ENCODE measurements around the gene CEACAM3. TPM values are rescaled to one million over a fixed set of nuclear protein-coding genes. Genes with fewer than 3 reads are reported as not detected.
"Not testable (repeated sequence)": the region's sequence is repeated elsewhere in the genome, so short reads cannot be mapped to it uniquely, and the experiment has no call there.

Gene CEACAM3
- not detected in 2 replicates for total RNA-seq (2014; rRNA removed; shearing (Covaris generic))
- not detected in 2 replicates for polyA plus RNA-seq (2014; cell fraction: nucleus; rRNA removed)

DNA sequence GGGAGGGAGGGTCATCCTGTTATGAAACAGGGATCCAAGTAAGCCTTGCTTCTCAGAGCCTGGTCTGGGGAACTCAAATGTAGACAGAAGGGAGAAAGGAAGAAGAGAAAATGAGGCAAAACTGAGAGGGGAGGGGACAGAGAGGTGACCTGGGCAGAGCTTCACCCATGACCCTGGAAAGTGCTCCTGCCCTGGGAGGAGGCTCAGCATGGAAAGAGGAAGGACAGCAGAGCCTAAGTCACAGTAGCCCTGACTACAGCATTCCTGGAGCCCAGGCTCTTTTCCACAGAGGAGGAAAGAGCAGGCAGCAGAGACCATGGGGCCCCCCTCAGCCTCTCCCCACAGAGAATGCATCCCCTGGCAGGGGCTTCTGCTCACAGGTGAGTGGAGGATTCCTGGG lies at the start of gene CEACAM3:
TSS of gene CEACAM3 (plus strand) at position 226 of the 400 bp plus-strand sequence. CDS start at position 317, 91 bp downstream.
- no peak for DNase-seq (ENCODE audit: extremely low read depth, low read depth)

DNA sequence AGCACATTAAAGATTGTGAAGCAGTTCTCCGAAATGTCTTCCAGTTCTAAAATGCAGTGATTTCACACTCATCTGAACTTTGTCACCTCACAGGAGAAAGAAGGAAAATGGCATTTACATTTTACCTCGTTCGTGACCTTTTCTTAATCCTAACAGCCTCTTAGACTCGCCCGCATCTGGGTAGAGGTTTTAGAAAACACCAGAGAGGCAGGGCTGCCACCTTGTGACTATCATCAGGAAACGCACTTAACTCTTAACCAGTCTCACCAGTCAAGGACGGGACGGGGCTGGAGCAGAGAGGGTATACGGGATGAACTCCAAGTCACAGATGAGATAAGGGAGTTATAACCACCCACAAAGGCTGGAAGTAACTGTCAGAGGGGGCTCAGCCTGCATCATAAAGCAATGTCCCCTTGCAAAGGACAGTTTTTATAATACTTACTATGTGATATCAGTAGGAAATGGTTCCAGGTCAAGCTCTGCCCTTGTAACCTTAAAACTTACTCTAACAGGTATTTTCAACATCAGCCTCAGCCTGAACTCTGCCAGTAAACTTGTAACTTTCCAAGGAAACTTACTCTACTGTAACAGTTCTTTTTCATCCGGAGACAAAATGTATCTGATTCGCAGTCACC lies 49.7 kb upstream of the CEACAM3 start:
- DNase-seq (ENCODE audit: extremely low read depth, low read depth) = peak; percentile 32

DNA sequence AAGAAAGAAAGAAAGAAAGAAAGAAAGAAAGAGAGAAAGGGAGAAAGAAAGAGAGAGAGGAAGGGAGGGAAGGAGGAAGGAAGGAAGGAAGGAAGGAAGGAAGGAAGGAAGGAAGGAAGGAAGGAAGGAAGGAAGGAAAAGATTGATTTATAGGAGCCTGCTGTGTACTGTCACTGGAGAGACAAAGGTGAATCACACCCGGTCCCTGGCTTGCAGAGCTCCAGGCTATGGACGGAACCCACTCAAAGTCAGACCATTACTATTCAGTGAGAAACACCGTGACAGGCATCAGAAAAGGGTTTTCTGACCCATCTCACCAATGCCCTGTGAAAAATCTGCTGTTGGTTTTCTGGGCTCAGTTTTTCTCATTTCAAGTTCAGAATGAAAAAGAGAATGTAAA lies 48.4 kb upstream of the CEACAM3 start:
- no peak for DNase-seq (ENCODE audit: extremely low read depth, low read depth)

DNA sequence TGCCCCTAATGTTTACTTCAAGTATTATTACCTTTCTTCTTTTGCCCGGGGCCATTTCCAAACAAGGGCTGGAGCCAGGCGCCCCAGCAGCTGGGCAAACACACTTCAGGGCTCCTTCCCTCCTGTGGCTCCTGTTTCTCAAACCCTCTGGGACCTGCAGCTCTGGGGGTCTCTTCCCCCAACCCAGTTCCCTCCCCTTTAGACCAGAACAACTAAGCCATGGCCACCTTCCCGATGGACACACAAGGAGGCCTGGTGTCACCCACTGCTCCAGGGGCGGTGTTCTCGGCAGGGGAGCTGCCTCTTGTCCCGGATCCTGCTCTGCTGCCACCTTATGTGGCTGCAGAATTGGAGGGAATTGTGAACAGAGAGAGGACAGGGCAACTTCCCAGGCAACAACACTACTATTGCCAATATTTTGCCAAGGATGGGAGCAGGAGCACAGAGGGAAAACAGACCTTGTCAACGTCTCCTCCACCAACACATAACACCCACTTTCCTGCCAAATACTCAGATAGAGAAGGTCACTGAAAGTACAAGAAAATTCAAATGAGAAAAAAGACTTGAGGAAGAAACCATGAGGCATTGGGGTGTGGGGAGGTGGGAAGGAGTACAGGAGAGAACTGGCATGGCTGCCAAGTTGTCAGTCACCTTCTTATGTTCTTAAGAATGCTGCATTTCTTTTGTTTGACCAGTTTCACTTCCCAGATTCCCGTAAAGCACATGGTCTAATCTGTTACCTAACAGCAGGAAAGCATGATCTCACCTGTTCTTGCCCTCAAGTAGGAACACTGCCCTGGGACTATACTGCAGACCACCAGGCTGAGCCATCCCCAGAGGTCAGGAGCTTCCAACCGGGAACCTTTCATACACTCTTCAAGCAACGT lies 45.9 kb upstream of the CEACAM3 start:
- not testable (repeated sequence) for DNase-seq (ENCODE audit: extremely low read depth, low read depth)

DNA sequence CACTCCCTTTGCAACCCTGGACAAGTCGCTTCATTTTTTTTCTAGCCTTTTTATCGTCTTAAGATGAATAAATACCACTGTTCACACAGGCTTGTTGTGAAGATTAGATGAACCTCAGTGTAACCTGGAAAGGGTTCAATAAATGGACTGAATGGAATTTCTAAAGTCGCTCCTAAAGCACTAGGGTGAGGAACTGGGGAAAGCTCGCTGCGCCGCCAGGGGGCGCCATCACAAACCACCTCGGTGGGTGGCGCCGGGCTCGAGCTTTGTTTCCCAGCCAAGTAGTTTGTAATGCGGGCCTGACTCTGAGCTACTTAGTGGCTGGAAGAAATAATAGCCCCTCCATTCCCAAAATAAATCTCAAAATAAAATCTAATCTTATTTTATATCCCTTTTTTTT lies 43.2 kb upstream of the CEACAM3 start:
- DNase-seq (ENCODE audit: extremely low read depth, low read depth) = peak; percentile 14

DNA sequence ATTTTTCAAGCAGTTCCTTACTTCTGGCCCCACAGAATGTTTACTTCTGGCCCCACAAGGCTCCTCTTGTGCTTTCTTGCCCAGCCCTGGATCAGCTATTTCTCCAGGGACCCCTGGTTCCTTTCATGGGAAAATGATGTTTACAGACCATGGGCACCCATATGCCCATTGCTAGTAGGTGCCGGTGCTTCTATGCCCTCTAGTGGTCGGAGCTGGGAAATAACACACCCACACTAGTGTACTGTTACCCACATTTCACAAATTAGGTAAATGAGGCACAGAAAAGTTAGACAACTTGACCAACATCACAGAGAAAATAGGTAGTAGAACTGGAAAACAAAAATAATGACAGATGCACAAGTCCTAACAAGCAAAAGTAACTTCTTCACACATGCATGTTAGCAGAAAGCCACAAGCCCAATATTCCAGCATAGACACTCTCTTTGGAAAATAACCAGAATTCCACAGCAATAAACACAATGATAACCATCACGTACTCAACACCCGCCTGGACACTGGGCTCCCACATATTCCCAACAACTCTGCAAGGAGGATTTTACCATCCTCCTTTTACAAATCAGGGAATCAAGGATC lies 42.4 kb upstream of the CEACAM3 start:
- peak; percentile 32 for DNase-seq (ENCODE audit: extremely low read depth, low read depth)

DNA sequence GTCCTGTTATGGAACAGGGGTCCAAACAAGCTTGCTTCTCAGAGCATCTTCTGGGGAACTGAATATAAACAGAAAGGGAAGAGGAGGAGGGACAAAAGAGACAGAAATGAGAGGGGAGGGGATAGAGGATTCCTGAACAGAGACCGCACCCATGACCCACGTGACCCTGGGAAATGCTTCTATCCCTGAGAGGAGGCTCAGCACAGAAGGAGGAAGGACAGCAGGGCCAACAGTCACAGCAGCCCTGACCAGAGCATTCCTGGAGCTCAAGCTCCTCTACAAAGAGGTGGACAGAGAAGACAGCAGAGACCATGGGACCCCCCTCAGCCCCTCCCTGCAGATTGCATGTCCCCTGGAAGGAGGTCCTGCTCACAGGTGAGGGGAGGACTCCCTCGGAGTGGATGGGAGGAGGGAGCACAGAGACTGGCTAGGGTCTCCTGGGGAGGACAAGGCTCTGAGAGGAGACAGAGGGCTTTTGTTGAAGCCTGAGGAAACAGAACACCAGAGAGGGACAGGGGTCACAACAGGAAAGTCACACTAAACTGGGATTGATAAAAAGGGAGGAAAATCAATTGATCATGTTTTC lies 41.0 kb upstream of the CEACAM3 start, which contains the start of gene CEACAM6:
TSS of gene CEACAM6 (plus strand) at position 203 of the 586 bp plus-strand sequence. CDS start at position 312, 109 bp downstream.
- DNase-seq (ENCODE audit: extremely low read depth, low read depth) = no peak

DNA sequence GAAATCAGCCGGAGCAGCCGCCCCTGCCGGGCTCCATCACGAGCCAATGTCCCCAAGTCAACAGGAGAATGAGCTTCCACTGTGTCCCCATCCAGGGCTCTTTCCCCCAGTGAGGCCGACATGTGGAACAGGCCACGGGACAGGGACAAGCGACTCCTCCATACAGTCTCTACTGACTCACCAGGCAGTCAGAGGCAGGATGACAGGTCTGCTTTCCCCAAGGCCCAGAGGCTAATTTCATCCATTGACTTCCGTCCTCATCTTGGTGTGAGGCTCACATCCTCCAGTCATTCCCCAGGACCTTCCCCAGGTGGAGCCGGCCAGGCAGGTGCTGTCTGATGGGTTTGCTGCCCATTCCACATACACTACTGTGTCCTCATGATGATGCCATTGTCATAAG lies 37.5 kb upstream of the CEACAM3 start:
- DNase-seq (ENCODE audit: extremely low read depth, low read depth) = no peak

DNA sequence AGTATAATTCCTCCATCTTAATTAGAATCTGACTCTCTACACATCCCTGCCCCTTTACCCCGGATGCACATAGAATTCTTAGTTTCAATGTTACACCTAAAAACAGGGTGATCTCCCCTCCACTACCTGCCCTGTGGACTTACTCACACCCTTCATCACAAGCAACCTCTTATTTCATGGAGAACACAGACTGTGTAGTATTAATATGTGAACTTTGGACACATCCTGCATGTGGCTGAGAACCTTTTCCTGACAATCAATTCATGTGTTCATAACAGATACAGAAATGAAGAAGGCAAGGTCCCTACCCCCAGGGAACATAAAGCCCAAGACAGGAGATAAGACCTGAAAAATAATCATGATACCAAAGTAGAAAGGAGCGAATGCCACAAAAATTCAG lies 29.3 kb upstream of the CEACAM3 start:
- DNase-seq (ENCODE audit: extremely low read depth, low read depth) = no peak

DNA sequence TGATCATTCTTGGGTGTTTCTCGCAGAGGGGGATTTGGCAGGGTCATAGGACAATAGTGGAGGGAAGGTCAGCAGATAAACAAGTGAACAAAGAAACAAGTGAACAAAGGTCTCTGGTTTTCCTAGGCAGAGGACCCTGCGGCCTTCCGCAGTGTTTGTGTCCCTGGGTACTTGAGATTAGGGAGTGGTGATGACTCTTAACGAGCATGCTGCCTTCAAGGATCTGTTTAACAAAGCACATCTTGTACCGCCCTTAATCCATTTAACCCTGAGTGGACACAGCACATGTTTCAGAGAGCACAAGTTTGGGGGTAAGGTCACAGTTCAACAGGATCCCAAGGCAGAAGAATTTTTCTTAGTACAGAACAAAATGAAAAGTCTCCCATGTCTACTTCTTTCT lies 28.3 kb upstream of the CEACAM3 start:
- DNase-seq (ENCODE audit: extremely low read depth, low read depth) = not testable (repeated sequence)

DNA sequence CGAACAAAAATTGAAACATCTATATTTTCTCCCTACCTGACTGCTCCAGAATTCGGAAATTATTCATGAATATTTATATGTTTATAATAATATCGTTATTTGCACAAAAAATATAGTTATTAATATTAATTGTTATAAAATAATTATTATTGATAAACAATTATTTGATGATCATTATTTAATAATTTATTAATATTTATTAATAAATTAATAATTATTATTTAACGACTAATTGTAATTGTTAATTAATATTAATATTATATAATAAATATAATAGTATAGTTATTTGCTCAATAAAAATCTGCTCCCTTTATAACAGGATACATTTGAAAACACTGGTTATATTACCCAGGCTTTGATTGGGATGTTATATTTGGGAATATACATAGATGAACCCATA lies 26.8 kb upstream of the CEACAM3 start:
- no peak for DNase-seq (ENCODE audit: extremely low read depth, low read depth)

DNA sequence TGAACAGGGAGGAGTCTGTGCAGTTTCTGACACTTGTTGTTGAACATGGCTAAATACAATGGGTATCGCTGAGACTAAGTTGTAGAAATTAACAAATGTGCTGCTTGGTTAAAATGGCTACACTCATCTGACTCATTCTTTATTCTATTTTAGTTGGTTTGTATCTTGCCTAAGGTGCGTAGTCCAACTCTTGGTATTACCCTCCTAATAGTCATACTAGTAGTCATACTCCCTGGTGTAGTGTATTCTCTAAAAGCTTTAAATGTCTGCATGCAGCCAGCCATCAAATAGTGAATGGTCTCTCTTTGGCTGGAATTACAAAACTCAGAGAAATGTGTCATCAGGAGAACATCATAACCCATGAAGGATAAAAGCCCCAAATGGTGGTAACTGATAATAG lies 25.0 kb upstream of the CEACAM3 start:
- DNase-seq (ENCODE audit: extremely low read depth, low read depth) = no peak

DNA sequence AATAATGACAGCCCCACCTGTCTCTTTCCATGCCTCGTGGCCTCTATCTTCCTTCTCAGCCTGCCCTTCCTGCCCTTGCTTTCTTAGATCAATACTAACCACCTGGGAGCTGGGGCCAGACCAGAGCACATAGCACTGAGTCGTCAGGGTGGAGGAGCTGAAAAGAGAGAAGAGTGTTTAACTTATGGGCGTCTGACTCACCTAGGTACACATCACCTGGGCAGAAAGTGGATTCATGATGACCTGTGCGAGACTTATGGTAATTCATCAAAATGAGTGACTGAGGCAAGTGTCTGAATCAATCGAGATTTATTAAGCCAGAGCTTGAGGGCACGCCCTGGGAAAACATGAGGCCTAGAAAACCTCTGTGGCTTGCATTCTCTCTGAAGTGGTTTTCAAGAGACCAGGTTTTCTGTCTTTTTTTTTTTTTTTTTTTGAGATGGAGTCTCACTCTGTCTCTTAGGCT lies 21.8 kb upstream of the CEACAM3 start:
- DNase-seq (ENCODE audit: extremely low read depth, low read depth) = no peak

DNA sequence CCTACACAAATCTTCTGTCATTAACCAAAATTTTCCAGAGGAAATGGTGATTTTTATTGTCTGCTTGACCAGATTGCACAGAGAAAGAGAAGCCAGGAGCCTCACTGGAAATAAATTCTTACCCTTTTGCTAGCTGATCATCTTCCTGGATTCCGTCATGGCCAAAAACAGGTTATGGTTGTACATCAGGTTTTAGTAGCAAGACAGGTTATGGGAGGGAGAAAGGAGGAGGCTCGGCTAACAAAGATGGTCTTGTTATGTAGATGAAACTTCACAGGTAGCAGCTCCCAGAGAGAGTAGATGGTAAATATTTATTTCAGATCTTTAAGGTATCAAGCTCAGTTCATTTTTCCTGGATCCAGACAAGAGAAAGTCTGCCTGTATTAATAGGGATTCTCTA lies 19.7 kb upstream of the CEACAM3 start:
- no peak for DNase-seq (ENCODE audit: extremely low read depth, low read depth)

DNA sequence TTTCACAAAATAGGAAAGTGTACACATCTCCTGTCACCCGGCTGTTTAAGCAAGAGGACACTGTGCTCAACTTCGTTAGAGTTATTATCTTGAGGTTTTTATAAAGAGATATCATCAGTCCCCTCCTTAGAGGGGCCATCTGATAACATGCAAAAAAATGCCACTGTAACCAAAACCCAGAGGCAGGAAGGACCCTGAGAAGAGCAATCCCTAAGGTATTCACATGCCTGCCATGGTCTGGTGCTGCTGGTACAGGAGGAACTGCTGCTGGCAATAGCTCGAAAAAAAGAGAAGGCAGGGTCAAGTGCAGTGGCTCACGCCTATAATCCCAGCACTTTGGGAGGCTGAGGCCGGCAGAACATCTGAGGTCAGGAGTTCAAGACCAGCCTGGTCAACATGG lies 12.8 kb upstream of the CEACAM3 start:
- DNase-seq (ENCODE audit: extremely low read depth, low read depth) = no peak

DNA sequence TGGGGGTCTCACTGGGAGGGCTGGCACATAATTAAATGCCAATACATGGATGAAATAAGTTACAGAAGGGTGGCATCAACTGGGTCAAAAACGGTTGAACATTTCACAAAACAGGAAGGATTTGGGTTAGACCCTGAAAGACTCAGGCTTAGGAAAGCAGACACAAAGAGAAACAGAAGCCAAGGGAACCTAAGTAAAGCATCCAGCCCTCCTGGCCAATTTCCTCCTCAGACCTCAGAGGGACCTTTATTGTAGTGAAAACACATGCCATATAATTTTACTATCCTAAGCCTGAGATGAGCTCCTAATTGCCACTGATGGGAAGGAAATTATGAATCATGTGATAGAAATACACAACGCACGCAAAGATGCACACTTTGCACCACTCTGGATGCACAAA lies 12.1 kb upstream of the CEACAM3 start:
- no peak for DNase-seq (ENCODE audit: extremely low read depth, low read depth)

DNA sequence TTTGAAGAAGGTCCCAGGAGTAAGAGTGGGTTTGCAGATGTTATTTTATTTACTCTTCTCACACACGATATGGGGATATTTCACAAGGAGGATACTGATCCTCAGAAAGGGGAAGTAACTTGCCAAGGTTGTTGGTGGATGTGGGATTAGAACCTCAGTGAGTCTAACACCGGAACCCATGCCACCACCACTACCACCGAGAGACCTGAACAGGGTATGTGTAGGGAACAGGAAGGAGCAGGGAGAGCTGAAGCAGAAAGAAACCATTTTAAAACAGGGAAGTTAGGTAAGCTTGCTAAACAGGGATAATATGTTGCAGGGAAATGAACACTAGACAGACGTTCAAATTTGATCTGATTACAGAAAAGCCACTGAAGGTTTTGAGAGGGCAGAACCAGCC lies 11.6 kb upstream of the CEACAM3 start:
- DNase-seq (ENCODE audit: extremely low read depth, low read depth) = no peak

DNA sequence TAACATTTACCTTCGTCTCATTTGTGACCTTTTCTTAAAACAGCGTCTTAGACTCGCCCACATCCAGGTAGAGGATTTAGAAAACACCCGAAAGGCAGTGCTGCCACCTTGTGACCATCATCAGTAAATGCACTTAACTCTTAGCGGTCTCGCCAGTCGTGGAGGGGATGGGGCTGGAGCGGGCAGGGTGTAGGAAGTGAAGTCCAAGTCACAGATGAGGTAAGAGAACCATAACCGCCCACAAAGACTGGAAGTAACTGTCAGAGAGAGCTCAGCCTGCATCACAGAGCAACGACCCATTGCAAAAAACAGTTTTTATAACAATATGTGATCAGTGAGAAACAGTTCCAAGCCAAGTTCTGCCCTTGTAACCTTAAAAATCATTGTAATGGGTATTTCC lies 10.7 kb upstream of the CEACAM3 start:
- peak; percentile 48 for DNase-seq (ENCODE audit: extremely low read depth, low read depth)

DNA sequence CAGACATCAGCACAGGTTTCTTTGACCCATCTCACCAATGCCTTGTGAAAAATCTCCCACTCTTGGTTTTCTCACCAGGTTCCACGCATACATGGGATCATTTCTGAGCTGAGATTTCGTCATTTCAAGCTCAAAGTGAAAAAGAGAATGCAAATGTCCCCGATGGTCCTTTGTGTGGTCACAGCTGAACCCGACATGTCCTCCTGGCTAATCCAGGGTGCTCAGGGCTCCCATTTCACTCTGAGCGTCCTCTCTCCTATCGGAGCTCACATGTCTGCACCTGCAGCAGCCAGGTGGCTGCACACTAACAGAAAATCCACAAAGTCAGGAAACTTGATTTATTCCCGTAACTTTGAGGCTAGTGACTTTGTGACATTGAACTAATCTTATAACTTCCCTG lies 9.3 kb upstream of the CEACAM3 start:
- DNase-seq (ENCODE audit: extremely low read depth, low read depth) = no peak

DNA sequence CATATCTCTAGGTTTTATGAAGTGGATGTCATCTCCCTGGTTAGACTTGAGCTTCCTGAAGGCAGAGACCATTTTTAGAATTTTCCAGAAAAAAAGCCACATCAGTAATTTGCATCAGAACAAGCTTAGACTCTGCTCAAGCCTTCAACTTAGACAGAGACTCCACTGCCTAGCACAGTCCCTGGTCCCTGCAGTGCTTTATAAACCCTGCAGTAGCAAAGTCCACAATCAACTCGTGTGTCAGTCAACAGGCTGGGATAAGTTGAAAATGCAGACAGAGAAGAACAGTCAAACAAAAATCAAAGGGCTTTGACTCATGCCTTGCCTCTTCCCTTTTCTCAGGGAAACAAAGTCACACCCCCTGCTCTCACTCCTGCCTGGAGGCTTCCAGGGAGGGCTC lies 7.9 kb upstream of the CEACAM3 start:
- not testable (repeated sequence) for DNase-seq (ENCODE audit: extremely low read depth, low read depth)

DNA sequence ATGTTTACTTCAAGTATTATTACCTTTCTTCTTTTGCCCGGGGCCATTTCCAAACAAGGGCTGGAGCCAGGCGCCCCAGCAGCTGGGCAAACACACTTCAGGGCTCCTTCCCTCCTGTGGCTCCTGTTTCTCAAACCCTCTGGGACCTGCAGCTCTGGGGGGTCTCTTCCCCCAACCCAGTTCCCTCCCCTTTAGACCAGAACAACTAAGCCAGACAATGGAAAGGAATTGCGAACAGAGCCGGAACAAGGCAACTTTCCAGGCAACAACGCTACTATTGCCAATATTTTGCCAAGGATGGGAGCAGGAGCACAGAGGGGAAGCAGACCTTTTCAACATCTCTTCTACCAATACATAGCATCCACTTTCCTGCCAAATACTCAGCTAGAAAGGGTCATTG lies 7.3 kb upstream of the CEACAM3 start:
- DNase-seq (ENCODE audit: extremely low read depth, low read depth) = not testable (repeated sequence)

Data from NCI-H460 (cell line).